Measurements from ENCODE around the gene PBX1.
A peak's percentile ranks its signal among the peaks of the same experiment; 100 is the strongest.

PBX1 gene

GRCh38 chr1:164515231-164515630, 43.8 kb upstream of the PBX1 start:
- ChIA-PET CTCF (interaction anchor here (0.6 to 0.7 kb wide), 3 partner anchors 14 to 1122 kb away, joined by 3 read pairs; no protein-coding TSS in a partner anchor), POLR2A (no interaction called here)
- TF ChIP-seq ZNF221 (tag by site-specific recombination; IDR thresholded peaks at IDR 0.05; ENCODE audit: borderline replicate concordance) = no peak
- TF ChIP-seq, protein P1, sequence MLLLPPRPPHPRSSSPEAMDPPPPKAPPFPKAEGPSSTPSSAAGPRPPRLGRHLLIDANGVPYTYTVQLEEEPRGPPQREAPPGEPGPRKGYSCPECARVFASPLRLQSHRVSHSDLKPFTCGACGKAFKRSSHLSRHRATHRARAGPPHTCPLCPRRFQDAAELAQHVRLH (tag by site-specific recombination; IDR thresholded peaks at IDR 0.05) = no peak
- no peak for TF ChIP-seq ZNF341 (tag by site-specific recombination; IDR thresholded peaks at IDR 0.05; ENCODE audit: low read depth)
- no peak for TF ChIP-seq ZNF10 (tag by site-specific recombination; IDR thresholded peaks at IDR 0.05)
- TF ChIP-seq BCL11A (tag by site-specific recombination; IDR thresholded peaks at IDR 0.05; ENCODE audit: low read depth) = no peak
- TF ChIP-seq ZNF658 (tag by site-specific recombination; IDR thresholded peaks at IDR 0.05) = no peak
- TF ChIP-seq ZNF302 (tag by site-specific recombination; IDR thresholded peaks at IDR 0.05; ENCODE audit: low read depth) = no peak
- TF ChIP-seq YY2 (tag by site-specific recombination; IDR thresholded peaks at IDR 0.05) = no peak
- TF ChIP-seq INSM2 (tag by site-specific recombination; IDR thresholded peaks at IDR 0.05) = no peak
- TF ChIP-seq ZNF37A (tag by site-specific recombination; IDR thresholded peaks at IDR 0.05) = no peak
- TF ChIP-seq ZIC2 (tag by site-specific recombination; IDR thresholded peaks at IDR 0.05) = no peak
- no peak for TF ChIP-seq ZNF416 (tag by site-specific recombination; IDR thresholded peaks at IDR 0.05)
- TF ChIP-seq, protein P2, sequence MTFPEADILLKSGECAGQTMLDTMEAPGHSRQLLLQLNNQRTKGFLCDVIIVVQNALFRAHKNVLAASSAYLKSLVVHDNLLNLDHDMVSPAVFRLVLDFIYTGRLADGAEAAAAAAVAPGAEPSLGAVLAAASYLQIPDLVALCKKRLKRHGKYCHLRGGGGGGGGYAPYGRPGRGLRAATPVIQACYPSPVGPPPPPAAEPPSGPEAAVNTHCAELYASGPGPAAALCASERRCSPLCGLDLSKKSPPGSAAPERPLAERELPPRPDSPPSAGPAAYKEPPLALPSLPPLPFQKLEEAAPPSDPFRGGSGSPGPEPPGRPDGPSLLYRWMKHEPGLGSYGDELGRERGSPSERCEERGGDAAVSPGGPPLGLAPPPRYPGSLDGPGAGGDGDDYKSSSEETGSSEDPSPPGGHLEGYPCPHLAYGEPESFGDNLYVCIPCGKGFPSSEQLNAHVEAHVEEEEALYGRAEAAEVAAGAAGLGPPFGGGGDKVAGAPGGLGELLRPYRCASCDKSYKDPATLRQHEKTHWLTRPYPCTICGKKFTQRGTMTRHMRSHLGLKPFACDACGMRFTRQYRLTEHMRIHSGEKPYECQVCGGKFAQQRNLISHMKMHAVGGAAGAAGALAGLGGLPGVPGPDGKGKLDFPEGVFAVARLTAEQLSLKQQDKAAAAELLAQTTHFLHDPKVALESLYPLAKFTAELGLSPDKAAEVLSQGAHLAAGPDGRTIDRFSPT (tag by site-specific recombination; IDR thresholded peaks at IDR 0.05) = no peak
- no peaks in the 10 kb centered on the region for H3K9me3 ChIP-seq (ENCODE audit: control insufficient read depth, insufficient read depth, low read depth, low read length)
- H3K27ac ChIP-seq (ENCODE audit: extremely low read depth, low read depth, low read length) = no peak overlapping the region
- no peaks in the 10 kb centered on the region for H3K4me1 ChIP-seq (ENCODE audit: control insufficient read depth, insufficient read depth, low read length)
- H3K4me3 ChIP-seq (ENCODE audit: low read depth, low read length) = no peak overlapping the region
- no peaks in the 10 kb centered on the region for H3K36me3 ChIP-seq (ENCODE audit: control insufficient read depth in 2 of 2, insufficient read depth in 1 of 2, low read length in 2 of 2)

- no peaks in the 10 kb centered on the region for H3K36me3 ChIP-seq (ENCODE audit: control insufficient read depth in 2 of 2, insufficient read depth in 1 of 2, low read length in 2 of 2)
- no peaks in the 10 kb centered on the region for H3K4me1 ChIP-seq (ENCODE audit: control insufficient read depth, insufficient read depth, low read length)
- H3K9me3 ChIP-seq (ENCODE audit: control insufficient read depth, insufficient read depth, low read depth, low read length) = no peaks in the 10 kb centered on the region
- TF ChIP-seq ZBTB48 (tag by site-specific recombination; IDR thresholded peaks at IDR 0.05) = no peak; the same call in 1 of the 2 replicates
- TF ChIP-seq, protein P3, sequence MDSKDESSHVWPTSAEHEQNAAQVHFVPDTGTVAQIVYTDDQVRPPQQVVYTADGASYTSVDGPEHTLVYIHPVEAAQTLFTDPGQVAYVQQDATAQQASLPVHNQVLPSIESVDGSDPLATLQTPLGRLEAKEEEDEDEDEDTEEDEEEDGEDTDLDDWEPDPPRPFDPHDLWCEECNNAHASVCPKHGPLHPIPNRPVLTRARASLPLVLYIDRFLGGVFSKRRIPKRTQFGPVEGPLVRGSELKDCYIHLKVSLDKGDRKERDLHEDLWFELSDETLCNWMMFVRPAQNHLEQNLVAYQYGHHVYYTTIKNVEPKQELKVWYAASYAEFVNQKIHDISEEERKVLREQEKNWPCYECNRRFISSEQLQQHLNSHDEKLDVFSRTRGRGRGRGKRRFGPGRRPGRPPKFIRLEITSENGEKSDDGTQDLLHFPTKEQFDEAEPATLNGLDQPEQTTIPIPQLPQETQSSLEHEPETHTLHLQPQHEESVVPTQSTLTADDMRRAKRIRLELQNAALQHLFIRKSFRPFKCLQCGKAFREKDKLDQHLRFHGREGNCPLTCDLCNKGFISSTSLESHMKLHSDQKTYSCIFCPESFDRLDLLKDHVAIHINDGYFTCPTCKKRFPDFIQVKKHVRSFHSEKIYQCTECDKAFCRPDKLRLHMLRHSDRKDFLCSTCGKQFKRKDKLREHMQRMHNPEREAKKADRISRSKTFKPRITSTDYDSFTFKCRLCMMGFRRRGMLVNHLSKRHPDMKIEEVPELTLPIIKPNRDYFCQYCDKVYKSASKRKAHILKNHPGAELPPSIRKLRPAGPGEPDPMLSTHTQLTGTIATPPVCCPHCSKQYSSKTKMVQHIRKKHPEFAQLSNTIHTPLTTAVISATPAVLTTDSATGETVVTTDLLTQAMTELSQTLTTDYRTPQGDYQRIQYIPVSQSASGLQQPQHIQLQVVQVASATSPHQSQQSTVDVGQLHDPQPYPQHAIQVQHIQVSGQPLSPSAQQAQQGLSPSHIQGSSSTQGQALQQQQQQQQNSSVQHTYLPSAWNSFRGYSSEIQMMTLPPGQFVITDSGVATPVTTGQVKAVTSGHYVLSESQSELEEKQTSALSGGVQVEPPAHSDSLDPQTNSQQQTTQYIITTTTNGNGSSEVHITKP (tag by site-specific recombination; IDR thresholded peaks at IDR 0.05) = peak; percentile 87
- no peak for TF ChIP-seq ZNF324 (tag by site-specific recombination; IDR thresholded peaks at IDR 0.05)
- no peak for TF ChIP-seq ZFP69B (tag by site-specific recombination; IDR thresholded peaks at IDR 0.05)
- no peak for TF ChIP-seq SP3 (tag by site-specific recombination; IDR thresholded peaks at IDR 0.05)
- no peak for TF ChIP-seq SCRT1 (tag by site-specific recombination; IDR thresholded peaks at IDR 0.05; ENCODE audit: borderline replicate concordance)
- no peak for TF ChIP-seq INSM2 (tag by site-specific recombination; IDR thresholded peaks at IDR 0.05)
- CTCF ChIA-PET = no interaction called here
- H3K4me3 ChIP-seq (ENCODE audit: low read depth, low read length) = no peak overlapping the region
- POLR2A ChIA-PET = no interaction called here
- no peak overlapping the region for H3K27ac ChIP-seq (ENCODE audit: extremely low read depth, low read depth, low read length)
Observed at GRCh38 chr1:164515711-164516331, 43.2 kb upstream of the PBX1 start.
